Pons (tissue), 1 donor: ENCODE results near the gene RANBP3.
A peak's percentile ranks its signal among the peaks of the same experiment; 100 is the strongest.
"Not testable (repeated sequence)": the region's sequence is repeated elsewhere in the genome, so short reads cannot be mapped to it uniquely, and the experiment has no call there.

Experiments
- DNase-seq: peaks from one replicate; pipeline ENCODE4 v3.0.0-alpha.2; 2016; ENCODE audit warnings: low spot score

The RANBP3 gene

DNA sequence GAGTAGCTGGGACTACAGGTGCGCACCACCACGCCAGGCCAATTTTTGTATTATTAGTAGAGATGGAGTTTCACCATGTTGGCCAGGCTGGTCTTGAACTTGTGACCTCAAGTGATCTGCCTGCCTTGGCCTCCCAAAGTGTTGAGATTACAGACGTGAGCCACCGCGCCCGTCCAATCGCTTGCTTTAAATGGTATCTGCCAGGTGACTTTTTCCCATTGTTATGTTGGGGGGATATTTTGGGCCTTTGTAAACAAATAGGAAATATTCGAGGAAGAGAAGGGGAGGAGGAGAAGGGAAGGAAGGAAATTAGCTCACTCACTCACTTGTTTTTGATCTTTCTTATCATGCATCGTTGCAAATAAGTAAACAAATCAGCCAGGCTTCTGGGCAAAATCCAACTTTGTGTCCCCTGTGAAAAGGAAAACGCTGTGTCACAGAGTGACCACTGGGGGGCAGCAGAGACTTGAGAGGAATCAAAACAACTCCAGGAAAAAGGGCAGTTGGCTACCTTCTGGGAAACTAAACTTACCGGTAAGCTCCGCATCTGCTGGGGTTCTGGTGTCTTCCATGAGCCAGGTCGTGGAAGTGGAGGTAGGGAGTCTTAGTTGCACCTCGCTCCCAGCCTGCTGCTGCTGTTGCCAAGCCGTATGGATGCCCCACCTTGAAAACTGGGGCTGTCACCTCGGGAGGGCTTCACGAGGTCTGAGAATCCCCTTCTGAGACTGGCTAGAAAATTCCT, 9.3 kb upstream of the RANBP3 start:
- DNase-seq, result peak; percentile 81

DNA sequence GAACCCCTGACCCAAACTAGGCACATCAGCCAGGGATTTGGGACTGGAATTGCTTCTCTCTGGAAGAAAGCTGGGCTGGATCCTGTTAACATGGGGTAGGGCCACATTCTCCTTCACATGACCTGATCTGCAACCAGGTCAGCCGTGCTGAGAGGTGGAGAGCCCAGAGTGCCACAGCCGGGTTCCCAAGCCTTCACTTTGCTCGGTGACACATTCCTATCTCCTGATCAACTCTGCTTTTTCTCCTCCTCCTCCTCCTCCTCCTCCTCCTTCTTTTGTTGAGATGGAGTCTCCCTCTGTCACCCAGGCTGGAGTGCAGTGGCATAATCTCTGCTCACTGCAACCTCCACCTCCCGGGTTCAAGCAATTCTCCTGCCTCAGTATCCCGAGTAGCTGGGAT, 7.9 kb upstream of the RANBP3 start:
- DNase-seq, result not testable (repeated sequence)

DNA sequence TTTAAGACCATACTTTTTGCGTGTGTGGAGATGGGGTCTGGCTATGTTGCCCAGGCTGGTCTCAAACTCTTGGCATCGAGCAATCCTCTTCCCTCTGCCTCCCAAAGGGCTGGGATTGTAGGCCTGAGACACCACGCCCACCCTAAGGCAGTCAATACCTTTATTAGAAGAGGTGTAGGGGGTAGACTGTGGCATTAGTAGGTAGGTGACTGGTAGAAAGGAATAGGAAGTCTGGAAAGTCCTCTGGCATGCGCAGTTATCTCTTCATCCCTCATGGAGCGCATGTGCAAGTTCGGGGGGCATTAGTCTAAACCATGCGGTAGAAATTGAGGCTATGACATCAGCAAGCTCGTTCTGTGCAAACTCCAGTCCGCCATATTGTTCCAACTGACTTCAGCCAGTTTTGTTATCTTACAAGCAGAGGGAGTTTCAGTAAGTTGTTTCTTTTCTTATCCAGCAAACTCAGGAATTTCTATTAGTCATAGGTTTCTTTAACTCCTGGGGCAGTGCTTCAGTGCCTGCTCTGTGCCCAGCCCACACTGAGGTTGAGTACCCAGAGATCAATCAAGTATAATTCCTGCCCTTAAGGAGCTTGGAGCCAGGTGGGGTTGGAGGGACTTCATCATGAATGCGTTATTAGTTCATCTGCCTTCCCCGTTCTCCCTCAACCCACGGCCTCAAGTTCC, 7.3 kb upstream of the RANBP3 start:
- DNase-seq, result no peak

DNA sequence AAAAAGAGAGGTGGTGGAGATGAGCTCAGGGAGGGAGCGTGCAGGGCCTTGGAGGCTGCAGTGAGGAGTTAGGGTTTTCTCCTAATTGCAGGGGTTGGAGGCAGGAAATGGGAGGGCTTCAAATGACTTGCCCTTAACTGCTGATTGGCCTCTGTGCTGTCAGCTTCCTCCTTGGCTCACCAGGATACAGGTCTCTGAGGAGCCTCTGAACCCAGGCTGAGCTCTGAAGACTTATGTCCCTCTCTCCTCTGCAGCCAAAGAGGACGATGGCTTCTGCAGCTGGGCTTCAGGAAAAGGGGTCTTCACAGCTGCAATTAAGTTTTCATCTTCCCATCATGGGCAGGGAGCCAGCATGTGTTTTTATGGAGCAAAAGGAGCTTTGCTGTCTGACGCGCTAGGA, 6.7 kb upstream of the RANBP3 start:
- no peak for DNase-seq

DNA sequence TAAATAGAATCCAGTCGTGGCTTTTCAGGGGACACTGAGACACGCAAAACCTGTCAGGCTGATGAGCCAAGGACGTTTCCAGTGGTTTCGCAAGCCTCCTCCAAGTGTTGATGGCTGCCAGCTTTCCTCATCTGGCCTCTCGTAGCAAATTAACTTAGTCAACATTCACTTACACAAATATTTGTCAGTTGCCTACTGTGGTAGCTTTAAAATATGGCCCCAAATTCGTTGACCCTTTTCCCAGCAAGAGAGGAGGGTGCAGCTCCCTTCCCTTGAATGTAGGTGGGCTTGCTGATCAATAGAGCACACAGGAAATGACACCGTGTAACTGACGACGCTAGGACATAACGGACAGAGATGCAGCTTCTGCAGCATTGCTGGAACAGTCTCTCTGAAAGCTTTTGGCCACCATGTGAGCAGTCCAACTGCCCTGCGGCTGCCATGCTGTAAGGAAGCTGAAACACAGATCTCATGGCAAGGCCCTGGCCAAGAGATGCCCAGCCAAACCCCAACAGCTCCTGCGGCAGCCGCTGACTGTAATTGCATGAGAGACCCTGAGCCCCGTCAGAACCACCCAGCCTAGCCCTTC, 5.5 kb upstream of the RANBP3 start:
- no peak for DNase-seq

DNA sequence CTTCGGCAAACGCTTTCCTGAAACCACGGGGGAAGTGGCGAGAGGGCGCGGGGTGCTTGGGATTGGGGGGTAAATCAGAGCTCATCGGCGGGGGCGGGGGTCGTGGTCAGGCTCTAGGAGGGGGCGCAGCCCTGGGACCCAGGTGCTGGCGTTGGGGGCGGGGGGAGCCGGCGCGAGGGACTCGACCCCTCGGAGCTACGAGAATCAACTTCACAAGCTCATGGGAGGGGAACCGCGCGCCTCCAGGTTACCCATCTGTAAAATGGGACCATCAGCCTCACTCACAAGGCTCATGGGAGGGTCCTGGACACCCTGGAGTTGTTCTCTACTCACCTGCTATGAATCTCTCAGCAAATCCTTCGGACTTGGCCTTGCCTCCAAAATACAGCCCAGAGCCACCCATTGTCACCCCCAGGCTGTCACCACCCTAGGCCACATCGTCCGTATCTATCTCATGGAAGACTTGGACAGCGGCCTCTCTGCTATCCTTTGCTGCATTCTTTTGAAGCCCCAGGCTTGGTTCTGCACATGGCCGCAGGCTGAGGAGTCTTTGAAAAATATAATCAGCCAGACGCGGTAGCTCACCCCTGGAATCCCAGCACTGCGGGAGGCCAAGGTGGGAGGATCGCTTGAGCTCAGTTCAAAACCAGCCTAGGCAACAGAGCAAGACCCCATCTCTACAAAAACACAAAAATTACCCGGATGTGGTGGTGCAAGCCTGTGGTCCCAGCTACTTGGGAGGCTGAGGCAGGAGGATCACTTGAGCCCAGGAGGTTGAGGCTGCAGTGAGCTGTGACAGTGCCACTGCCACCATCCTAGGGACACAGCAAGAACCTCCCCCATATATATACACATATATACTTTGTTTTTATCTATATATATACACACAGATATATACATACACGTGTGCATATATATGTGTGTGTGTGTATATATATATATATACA, 939 bp upstream of the RANBP3 start:
- no peak for DNase-seq

DNA sequence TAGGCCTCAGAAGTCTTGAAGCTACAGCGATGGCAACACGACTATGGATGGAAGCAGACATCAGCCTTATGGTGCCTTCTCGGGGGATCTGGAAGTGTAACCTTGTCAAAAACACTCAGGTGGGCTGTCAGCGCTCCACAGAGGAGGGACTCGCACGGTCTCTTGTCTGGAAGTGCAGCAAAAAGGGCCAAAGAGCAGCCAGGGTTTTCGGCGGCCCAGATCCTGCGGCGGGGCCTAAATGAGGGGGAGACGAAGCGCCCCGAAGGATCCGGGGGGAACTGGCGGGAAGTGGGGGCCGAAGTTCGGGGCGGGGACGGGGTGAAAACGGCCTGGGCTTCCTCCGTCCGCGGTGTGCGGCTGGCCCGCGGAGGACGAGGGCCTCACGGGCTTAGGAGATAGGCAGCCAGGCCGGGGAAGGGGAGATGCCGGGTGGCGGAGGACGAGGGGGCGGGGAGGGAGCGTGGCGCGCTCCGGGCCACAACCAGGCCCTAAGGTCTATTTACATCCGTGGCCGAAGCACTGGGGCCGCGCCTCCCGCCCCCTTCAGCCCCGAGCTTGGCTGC, 637 bp downstream of the RANBP3 start:
- no peak for DNase-seq

DNA sequence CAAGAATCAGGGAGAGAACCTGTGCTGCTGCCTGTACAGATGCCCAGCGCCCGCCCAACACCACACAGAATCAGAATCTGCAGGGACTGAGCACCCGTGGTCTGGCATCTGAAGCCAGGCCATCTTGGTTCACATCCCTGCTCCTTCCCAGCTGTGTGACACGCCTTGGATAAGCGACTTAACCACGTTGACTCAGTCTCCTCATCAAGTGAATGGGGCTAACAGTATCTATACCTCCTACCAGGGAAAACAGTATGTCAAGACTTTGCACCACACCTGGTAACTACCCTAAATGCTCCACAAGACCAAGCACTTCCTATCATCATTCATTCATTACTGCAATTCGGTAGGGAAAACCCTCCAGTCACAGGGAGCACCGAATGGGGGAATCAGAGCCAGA, 1.2 kb downstream of the RANBP3 start:
- DNase-seq, result no peak

DNA sequence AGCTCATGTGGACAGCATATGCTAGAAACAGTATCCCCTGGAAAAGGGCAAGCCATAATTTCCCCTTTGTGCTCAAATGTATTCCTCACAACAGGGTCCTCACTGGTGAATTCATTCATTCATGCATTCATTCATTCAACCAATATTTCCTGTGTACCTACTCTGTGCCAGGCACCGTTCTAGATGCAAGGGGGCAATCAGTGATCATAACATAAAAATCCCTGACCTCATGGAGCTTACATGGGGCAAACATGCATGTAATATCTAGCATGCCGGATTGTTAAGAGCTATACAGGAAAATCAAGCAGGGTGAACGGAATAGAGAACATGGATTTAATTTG, 2.6 kb downstream of the RANBP3 start:
- no peak for DNase-seq

DNA sequence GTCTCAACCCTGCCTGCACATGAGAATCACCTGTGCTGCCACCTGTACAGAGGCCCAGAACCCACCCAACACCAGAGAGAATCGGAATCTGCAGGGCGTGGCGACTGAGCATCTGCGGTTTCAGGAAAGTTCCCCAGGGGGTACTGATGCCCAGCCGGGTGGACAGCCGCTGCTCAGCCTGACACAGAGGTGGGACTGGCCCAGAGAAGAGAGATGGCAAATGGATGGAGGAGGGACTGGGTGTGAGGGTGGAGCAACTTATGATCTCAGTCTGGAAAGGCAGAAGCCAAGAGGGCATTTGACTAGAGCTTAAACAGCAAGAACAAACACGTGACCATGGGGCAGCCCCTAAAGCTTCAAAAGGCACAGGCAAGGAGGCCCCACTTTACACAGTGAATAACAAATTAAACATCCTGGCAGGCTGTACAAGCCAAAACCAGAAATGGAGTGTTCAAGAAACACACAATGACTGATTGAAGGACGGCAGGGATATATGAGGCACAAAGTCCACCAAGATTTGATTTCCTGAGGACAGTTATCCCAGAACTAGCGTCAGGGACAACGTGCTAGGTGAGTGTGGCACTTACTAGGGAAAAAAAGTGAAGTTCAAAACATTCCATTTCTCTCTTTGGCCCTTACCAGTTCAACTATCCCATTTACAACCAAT, 3.1 kb downstream of the RANBP3 start:
- DNase-seq, result no peak

DNA sequence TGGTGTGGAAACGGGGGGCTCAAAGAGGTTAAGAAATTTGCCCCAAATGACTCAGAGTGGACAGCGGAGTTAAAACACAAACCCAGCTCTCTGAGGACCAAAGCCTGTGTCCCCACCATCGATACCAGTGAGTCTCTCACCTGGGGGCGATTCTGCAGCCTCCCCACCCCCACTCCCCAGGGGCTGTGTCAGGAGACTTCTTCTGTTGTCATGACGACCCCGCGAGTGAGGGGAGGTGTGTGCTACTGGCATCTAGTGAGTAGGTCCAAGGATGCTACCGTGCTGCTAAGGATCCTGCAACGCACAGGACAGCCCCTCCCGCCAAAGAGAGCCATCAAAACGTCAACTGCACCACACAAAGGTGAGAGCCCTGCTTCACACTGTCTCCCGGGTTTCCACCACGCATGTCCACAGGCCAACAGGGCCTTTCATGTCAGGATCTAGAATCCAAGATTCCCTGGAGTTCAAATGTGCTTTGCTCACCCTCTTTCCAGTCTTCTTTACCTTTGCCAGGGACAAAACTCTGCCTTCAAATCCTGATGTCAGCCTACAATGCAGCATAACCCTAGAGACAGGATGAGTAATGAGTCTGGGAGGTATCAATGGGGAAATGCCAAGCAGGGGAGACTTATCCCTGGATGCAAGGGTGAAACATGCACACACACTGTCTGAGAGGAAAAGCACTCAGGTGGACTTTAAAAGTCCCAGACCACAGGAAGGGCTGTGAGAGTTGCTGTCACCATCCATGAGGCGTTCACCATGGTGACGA, 3.9 kb downstream of the RANBP3 start:
- DNase-seq, result no peak

DNA sequence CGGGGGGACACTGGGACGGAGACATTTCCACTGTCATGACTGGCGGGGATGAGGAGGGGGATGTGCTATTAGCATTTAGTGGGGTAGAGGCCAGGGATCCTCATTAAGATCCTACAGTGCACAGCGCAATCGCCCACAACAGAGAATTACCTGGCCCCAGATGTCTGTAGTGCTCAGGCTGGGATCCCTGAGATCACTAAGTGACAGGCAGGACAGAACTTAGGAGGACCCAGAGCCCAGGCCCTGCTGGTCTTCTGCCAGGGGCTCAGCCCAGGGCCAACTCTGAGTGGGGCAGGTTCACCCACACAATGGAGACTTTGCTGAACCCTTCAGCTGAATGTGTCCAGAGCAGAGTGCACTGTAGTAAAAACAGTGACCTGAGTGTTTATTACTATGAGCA, 4.6 kb downstream of the RANBP3 start:
- no peak for DNase-seq

DNA sequence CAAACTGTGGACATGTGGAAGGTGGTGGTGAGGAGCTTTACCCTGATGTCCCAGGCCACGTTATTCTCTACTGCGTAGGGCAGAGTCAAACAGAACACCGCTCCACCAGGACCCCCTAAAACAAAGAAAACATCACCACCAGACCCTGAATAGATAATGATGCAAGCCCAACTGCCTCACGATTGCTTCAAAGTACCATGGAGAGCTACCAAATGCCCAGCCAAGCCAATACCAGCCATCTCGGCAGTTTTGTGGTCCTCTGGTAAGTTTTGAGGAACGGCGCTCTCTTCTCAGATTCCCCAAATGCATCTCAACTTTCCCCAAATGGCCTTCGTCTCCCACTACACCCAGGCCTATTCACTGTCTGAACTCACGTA, 5.6 kb downstream of the RANBP3 start:
- no peak for DNase-seq

DNA sequence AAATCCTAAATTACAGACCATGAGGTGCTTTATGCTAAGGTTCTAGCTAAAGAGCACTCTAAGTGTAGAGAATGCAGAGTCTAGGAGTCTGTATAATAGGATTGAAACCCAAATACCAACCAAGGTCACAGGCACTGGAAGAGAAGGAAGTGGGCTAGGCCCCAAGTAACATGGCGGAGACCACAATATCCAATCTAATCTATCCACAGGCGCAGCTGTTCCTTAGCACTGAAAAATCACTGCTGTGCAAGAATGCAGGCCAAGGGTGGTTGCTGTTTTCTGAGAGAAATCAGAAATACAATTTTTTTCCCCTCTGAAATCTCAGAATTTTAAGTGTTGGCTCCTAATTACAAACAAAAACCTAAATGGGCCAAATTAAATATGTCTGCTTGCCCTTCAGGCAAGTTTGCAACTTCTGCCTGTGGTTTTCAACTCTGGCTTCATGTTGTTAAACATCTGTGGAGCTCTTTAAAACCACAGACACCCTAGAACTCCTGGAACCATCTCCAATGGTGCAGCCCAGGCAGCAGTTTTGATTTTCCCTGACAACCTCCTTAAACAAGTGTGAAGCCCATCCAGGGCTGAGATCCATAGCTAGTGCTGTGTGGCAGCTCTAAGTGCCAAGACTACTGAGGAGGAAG, 6.1 kb downstream of the RANBP3 start:
- no peak for DNase-seq

DNA sequence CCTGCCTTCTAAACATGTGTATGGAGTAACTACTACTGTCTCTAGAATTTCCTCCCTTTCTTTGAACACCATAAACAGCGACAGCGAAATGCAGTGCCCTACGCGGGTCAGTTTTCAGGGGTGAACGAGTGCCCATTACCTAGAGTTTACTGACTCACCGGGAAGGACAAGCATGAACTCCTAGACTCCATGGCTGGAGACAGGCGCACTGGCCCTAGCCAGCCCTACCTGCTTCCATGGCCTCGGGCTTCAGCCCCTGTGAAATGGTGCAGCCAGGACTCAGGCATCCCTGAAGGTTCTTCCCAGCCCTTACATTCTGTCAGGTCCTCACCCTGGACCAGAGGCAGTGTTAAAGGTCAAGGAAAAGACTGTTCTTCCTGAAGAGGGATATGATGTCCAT, 8.5 kb downstream of the RANBP3 start:
- no peak for DNase-seq

DNA sequence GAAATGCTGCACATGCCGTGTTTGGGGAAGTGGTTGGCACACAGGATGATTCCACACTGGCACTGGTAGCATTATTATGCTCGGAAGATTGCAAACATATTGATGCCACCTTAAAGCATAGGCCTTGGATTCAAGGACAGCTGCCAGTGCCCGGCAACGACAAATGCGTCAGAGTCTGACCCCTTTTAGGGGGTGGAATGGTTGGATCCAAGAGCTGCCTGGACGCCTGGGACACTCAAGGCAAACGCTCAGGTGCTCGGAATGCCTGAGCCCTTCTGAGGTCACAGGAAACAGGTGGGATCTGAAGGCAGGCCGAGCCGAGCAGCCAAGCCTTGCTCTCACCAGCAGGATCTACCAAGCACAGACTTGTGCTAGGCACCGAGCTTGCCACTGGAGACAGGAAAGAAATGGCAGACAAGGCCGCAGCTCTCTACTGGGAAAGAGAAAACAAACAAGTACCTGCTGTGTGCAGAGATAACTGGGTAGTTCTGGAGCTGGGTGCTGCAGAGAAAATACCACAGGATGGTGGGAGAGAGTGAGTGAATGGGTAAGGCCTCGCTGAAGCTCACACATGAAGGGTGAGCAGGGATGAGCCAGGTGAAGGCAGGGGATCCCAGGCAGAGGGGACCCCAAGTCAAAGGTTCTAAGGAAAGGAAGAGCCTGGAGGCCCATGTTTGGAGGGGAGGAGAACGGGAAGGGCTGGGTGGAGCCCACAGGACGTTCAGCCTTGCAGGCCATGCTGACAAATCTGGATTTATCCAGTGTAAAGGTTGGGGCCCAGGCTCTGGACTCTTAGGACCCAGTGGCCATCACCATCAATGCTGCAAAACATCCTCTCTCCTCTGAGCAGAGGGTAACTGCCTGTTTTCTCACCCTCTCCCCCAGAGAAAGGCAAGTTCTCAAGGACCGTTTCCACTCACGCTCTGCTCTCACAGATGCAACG, 9.2 kb downstream of the RANBP3 start:
- no peak for DNase-seq

DNA sequence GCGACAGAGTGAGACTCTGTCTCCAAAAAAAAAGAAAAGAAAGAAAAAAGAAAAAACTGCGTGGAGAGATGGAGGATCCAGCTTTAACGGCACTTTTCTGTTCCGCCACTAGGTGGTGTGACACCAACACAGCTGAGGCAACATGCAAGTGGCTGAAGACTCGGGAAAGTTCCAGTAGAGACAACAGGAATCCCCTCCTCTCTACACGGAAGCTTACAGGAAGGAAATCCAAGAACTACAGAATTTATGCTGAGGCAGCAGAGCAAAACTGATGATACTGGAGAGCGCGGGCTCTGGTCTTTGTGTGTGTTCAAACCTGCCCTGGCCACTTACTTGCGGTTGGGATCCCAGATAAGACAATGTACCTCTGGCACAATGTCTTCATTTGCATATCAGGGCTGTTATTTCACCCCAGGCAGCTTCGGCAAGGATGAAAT, 9.9 kb downstream of the RANBP3 start:
- DNase-seq, result peak; percentile 96

DNA sequence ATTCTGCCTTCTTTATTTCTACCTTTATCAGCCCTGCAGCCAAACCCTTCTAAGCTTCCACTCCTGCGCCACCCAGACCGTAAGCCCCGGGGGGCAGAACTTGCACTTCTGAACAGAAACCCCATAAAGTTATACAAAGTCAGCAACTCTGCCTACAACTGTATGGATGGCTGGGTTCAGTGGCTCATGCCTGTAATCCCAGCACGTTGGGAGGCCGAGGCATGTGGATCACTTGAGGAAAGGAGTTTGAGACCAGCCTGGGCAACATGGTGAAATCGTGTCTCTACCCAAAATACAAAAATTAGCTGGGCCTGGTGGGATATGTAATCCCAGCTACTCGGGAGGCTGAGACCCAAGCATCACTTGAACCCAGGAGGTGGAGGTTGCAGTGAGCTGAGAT, 10.4 kb downstream of the RANBP3 start:
- DNase-seq, result no peak

DNA sequence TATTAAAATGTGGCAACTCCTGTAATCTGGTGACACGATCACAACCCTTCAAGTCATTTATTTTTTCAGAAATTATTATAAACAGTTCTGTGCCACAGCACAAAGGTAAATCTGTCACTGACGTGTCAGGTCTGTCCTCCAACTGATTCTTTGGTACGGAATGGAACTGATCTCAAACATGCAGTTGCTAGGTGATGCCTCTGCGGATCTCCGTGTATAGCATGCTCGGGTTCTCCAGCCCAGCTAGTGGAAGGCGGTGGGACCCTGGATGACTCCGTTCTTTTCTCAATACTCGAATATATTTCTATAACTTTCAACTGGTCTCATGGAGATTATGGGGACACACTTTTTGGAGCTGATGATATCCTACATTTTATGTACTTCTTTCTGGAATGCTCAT, 11.0 kb downstream of the RANBP3 start:
- DNase-seq, result no peak
